Muscle layer of colon (tissue), 2 donors: ENCODE data around the gene IRF1.
"Not testable (repeated sequence)": the region's sequence is repeated elsewhere in the genome, so short reads cannot be mapped to it uniquely, and the experiment has no call there.

Experiments
- H3K27ac ChIP-seq: one replicate; pipeline ENCODE4 v1.7.0; 2013; ENCODE audit warnings: low read depth, mild to moderate bottlenecking, low read length, moderate library complexity
- H3K27me3 ChIP-seq, 2 donors: one replicate each; pipeline ENCODE4 v1.7.0; 2013; ENCODE audit warnings: low read length in 2 of 2, mild to moderate bottlenecking in 2 of 2; ENCODE audit not compliant: insufficient read depth in 2 of 2, control insufficient read depth in 1 of 2
- H3K36me3 ChIP-seq: one replicate; pipeline ENCODE4 v1.7.0; 2013; ENCODE audit warnings: mild to moderate bottlenecking, low read length; ENCODE audit not compliant: insufficient read depth
- H3K4me1 ChIP-seq: one replicate; pipeline ENCODE4 v1.7.0; 2013; ENCODE audit warnings: mild to moderate bottlenecking, low read length; ENCODE audit not compliant: insufficient read depth
- H3K4me3 ChIP-seq, 2 donors: one replicate each; pipeline ENCODE4 v1.7.0; 2013; ENCODE audit warnings: low read length in 2 of 2, low read depth in 1 of 2, mild to moderate bottlenecking in 1 of 2, moderate library complexity in 1 of 2
- H3K9ac ChIP-seq: one replicate; pipeline ENCODE4 v1.7.0; 2013; ENCODE audit warnings: low read length
- H3K9me3 ChIP-seq: one replicate; pipeline ENCODE4 v1.7.0; 2013; ENCODE audit warnings: mild to moderate bottlenecking, low read length
- donor health status: abdominal sarcoma.
- donor health status: Adenocarcinoma of cecum.

Gene IRF1

GRCh38 chr5:132513618-132514336, 23.2 kb upstream of the IRF1 start:
- H3K27ac ChIP-seq, H3K9me3 ChIP-seq, H3K9ac ChIP-seq, H3K36me3 ChIP-seq, H3K4me1 ChIP-seq, H3K27me3 ChIP-seq, H3K4me3 ChIP-seq: not testable (repeated sequence)

DNA sequence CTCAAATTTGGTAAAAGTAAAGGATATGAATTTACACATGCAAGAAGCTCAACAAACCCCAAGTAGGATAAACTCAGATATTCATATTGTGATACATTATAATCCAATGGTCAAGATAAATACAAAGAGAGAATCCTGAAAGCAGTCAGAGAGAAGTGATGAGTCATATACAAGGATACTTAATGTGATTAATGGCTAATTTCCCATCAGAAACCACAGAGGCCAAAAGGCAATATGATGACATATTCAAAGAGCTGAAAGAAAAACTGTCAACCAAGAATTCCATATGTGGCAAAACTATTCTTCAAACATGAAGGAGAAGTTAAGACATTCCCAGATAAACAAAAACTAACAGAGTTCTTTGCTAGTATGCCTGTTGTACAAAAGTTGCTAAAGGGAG, 19.5 kb upstream of the IRF1 start:
- Histone ChIP-seq H3K27ac (no peak overlapping the region), H3K9ac (no peak overlapping the region), H3K27me3 (no peaks in the 10 kb centered on the region), H3K36me3 (no peaks in the 10 kb centered on the region), H3K4me3 (no peak overlapping the region), H3K4me1 (peaks cover 17% of the 10 kb centered on the region), H3K9me3 (no peaks in the 10 kb centered on the region)

GRCh38 chr5:132506094-132506692, 15.6 kb upstream of the IRF1 start:
- Histone ChIP-seq H3K27me3 (no peaks in the 10 kb centered on the region), H3K9ac (no peak overlapping the region), H3K27ac (no peak overlapping the region), H3K4me3 (no peak overlapping the region), H3K36me3 (no peaks in the 10 kb centered on the region), H3K9me3 (no peaks in the 10 kb centered on the region), H3K4me1 (peaks cover 17% of the 10 kb centered on the region)

DNA sequence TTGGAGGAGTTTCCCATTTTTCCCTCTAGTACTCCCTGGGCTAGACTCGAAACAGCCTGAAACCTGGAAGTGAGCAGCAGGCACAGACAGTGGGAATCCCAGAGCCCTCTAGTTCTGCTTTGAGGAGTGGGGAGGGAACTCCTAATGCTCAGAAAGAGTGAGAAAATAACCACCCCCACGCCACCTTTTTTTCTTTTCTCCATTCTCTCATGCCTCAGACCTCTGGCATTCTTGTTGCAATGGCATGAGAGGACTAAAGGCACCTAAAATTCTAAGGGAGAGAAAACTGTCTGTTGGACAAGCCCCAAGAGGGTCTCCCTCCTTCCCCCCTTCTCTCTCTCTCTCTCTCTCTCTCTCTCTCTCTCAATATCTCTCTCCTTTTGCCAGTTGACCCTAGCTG, 15.1 kb upstream of the IRF1 start:
- Histone ChIP-seq H3K36me3 (no peaks in the 10 kb centered on the region), H3K4me1 (peaks cover 23% of the 10 kb centered on the region), H3K9me3 (no peaks in the 10 kb centered on the region), H3K27ac (no peak overlapping the region), H3K27me3 (no peaks in the 10 kb centered on the region), H3K4me3 (no peak overlapping the region), H3K9ac (no peak overlapping the region)

GRCh38 chr5:132504746-132505145, 14.2 kb upstream of the IRF1 start:
- H3K36me3 ChIP-seq: no peaks in the 10 kb centered on the region
- peaks cover 23% of the 10 kb centered on the region for H3K4me1 ChIP-seq
- no peak overlapping the region for H3K4me3 ChIP-seq
- H3K9me3 ChIP-seq: no peaks in the 10 kb centered on the region
- H3K27me3 ChIP-seq: no peaks in the 10 kb centered on the region
- no peak overlapping the region for H3K9ac ChIP-seq
- H3K27ac ChIP-seq: no peak overlapping the region

DNA sequence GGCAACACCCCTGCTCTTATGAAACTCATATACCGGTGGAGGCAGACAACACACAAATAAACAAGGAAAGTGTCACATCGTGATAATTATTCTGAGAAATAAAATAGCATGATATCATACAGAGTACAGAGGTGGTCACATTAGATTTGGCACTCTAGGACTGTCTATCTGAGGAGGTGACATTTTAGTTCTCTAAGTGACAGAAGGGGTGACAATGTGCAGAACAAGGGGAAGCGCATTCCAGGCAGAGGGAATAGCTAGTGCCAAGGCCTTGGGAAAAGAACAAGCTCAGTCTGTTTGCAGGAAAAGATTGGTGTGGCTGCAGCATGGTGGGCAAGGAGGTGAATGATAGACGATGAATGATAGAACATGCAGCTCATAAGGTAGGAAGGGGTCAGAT, 12.7 kb upstream of the IRF1 start:
- no peaks in the 10 kb centered on the region for H3K27me3 ChIP-seq
- H3K9ac ChIP-seq: no peak overlapping the region
- peaks cover 26% of the 10 kb centered on the region for H3K4me1 ChIP-seq
- no peaks in the 10 kb centered on the region for H3K9me3 ChIP-seq
- H3K36me3 ChIP-seq: no peaks in the 10 kb centered on the region
- H3K4me3 ChIP-seq: no peak overlapping the region
- H3K27ac ChIP-seq: no peak overlapping the region

- H3K4me1 ChIP-seq: peaks cover 34% of the 10 kb centered on the region
- H3K9me3 ChIP-seq: no peaks in the 10 kb centered on the region
- H3K4me3 ChIP-seq: no peak overlapping the region
- H3K9ac ChIP-seq: no peak overlapping the region
- no peaks in the 10 kb centered on the region for H3K36me3 ChIP-seq
- no peak overlapping the region for H3K27ac ChIP-seq
- H3K27me3 ChIP-seq: no peaks in the 10 kb centered on the region
Measured at GRCh38 chr5:132501961-132502931, 11.7 kb upstream of the IRF1 start.

DNA sequence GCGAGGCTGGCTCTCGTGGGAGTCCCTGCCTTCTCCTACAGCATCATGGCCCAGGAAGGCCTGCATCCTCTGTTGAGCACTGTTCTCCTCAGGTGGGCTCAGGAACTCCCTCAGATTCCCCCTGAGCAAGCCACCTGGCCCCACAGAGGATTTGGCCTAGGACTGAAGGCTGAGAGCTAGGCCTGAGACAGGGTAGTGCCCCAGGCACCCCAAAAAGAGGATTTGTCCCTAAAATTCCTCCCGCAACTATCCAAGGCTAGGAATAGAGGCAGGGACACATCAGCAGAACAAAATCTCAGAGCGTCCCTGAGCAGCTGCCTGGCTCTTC, 11.0 kb upstream of the IRF1 start:
- Histone ChIP-seq H3K4me3 (no peak overlapping the region), H3K9ac (no peak overlapping the region), H3K4me1 (peaks cover 35% of the 10 kb centered on the region), H3K27me3 (no peaks in the 10 kb centered on the region), H3K36me3 (no peaks in the 10 kb centered on the region), H3K27ac (no peak overlapping the region), H3K9me3 (no peaks in the 10 kb centered on the region)

- no peaks in the 10 kb centered on the region for H3K36me3 ChIP-seq
- peaks cover 30% of the 10 kb centered on the region for H3K4me1 ChIP-seq
- H3K9me3 ChIP-seq: no peaks in the 10 kb centered on the region
- no peak overlapping the region for H3K4me3 ChIP-seq
- H3K27me3 ChIP-seq: no peaks in the 10 kb centered on the region
- H3K9ac ChIP-seq: no peak overlapping the region
- H3K27ac ChIP-seq: peak overlapping the region; percentile 36
Measured at GRCh38 chr5:132500931-132501628, 10.5 kb upstream of the IRF1 start.

GRCh38 chr5:132500244-132500930, 9.8 kb upstream of the IRF1 start:
- Histone ChIP-seq H3K27me3 (no peaks in the 10 kb centered on the region), H3K27ac (no peak overlapping the region), H3K36me3 (no peaks in the 10 kb centered on the region), H3K4me1 (peaks cover 27% of the 10 kb centered on the region), H3K9me3 (no peaks in the 10 kb centered on the region), H3K9ac (no peak overlapping the region), H3K4me3 (no peak overlapping the region)
